ENCODE results near the gene PPP1R36.

Gene PPP1R36, protein sequence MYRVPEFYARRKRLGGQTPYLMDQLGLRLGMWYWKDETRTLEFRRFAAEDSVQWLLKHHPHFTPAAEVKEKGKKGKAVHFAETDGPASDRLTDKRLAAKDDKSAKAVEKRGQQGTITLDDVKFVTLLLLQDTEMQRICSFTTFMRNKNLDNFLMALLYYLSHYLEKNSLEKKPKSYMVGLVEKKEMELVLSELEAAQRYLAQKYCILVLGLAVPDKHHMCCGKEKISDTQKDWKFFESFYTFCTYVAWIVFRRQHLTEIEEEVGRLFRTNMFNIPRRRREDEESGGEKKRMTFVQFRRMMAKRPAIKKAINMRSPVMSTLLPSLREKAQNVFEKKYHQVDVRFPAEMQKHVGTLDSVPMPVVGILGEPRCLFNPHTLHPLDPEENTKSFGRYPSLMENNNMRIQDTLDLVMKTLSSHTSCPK

DNA sequence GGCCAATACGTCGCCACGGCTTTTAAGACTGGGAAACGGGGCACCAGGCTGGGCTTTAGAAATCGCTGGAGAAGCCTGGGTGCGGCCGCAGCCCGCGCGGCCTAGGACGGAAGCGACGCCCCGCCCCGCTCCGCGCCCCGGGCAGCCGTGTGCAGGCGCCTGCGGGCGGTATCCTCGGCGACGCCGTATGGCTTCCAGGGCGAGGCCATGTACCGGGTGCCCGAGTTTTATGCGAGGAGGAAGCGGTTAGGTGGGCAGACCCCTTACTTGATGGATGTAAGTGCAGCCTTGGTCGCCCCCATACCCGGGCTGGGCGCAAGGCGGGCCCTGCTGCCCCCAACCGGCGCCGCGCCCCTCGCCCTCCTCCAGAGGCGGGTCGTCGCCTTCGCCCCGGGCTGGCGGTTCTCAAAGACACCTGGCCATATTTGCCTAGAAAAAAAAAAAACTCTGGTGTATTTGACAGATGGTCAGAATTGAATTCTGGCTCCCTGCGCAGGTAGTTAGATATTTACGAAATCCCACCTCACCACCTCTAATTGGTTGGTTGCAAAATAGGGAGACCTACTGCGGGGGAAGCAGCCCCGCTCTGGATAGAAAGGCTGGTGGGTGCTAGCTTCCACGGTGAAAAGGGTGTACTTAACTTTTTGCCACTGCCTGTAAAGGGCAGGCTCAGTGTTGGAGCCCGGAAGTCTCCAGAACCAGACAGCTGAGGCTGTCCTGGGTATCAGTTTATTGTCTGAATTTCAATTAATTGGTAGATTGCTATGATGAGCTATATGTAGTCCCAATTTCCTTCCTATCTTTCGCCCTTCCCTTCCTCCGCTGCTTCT lies at the start of gene PPP1R36:
TSS of gene PPP1R36 (plus strand) at position 171 of the 830 bp plus-strand sequence. CDS start at position 208, 37 bp downstream.
- peak within 1 kb of the TSS; percentile 9 for H2AFZ ChIP-seq (ENCODE audit: low read depth, low read length, severe bottlenecking)
- no peaks in the 10 kb centered on the region for H3K9me2 ChIP-seq (replicated peaks; ENCODE audit: insufficient read depth, low read length)
- no peak for TF ChIP-seq EZH2phosphoT487 (conservative IDR thresholded peaks at IDR 0.05; ENCODE audit: low read length)
- TF ChIP-seq, protein P1, sequence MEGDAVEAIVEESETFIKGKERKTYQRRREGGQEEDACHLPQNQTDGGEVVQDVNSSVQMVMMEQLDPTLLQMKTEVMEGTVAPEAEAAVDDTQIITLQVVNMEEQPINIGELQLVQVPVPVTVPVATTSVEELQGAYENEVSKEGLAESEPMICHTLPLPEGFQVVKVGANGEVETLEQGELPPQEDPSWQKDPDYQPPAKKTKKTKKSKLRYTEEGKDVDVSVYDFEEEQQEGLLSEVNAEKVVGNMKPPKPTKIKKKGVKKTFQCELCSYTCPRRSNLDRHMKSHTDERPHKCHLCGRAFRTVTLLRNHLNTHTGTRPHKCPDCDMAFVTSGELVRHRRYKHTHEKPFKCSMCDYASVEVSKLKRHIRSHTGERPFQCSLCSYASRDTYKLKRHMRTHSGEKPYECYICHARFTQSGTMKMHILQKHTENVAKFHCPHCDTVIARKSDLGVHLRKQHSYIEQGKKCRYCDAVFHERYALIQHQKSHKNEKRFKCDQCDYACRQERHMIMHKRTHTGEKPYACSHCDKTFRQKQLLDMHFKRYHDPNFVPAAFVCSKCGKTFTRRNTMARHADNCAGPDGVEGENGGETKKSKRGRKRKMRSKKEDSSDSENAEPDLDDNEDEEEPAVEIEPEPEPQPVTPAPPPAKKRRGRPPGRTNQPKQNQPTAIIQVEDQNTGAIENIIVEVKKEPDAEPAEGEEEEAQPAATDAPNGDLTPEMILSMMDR (IDR thresholded peaks at IDR 0.05; ENCODE audit: insufficient read depth, low read length, poor library complexity, severe bottlenecking): no peak
- H3K9me3 ChIP-seq (ENCODE audit: insufficient read depth, low read length): no peaks in the 10 kb centered on the region
- H3K4me2 ChIP-seq (ENCODE audit: low read depth, low read length, poor library complexity, severe bottlenecking): peak within 1 kb of the TSS; percentile 24
- no peaks in the 10 kb centered on the region for H4K20me1 ChIP-seq (ENCODE audit: low read depth, low read length)
- H3F3A ChIP-seq (ENCODE audit: insufficient read depth): no peaks in the 10 kb centered on the region
- H3K4me3 ChIP-seq (ENCODE audit: insufficient read depth, low read length, poor library complexity, severe bottlenecking): no peak within 1 kb of the TSS
- H3K79me2 ChIP-seq (ENCODE audit: insufficient read depth, low read length): no peaks in the 10 kb centered on the region
- H3K9ac ChIP-seq (ENCODE audit: low read length): no peak within 1 kb of the TSS
- H3K27me3 ChIP-seq (ENCODE audit: low read length): no peaks in the 10 kb centered on the region
- no peaks in the 10 kb centered on the region for H3K36me3 ChIP-seq (ENCODE audit: low read length)
- H3K27ac ChIP-seq (ENCODE audit: low read depth, low read length): no peak within 1 kb of the TSS

DNA sequence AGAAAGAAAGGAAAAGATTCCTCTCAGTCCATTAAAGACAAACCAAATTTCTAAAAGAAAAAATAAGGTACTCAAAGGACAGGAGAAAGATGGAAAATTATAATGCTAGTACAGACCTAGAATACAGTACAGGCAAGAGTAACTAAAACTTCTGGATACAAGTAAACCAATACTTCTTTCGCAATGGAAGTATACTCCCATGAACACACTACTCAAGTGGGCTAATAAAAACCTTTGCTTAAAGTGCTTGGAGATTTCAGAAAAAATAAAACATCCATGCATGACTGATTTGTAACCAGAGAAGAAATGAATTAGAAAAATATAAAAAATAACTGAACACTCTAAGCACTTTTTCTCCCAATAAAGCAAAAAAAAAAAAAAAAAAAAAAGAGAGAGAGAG lies 49.7 kb upstream of the PPP1R36 start:
- peaks cover 19% of the 10 kb centered on the region for H3K36me3 ChIP-seq (ENCODE audit: low read length)
- H2AFZ ChIP-seq (ENCODE audit: low read depth, low read length, severe bottlenecking): no peak overlapping the region
- no peak for TF ChIP-seq EZH2phosphoT487 (conservative IDR thresholded peaks at IDR 0.05; ENCODE audit: low read length)
- TF ChIP-seq, protein P1 (IDR thresholded peaks at IDR 0.05; ENCODE audit: insufficient read depth, low read length, poor library complexity, severe bottlenecking): no peak
- peaks cover 80% of the 10 kb centered on the region for H3K79me2 ChIP-seq (ENCODE audit: insufficient read depth, low read length)
- peak overlapping the region; percentile 1; the same call in 1 of the 2 replicates for H3K27ac ChIP-seq (ENCODE audit: low read depth, low read length)
- H4K20me1 ChIP-seq (ENCODE audit: low read depth, low read length): 0 out of 2 replicates have a peak, but pooled peaks cover 5% of the 10 kb centered on the region
- no peaks in the 10 kb centered on the region for H3K9me3 ChIP-seq (ENCODE audit: insufficient read depth, low read length)
- no peak overlapping the region for H3K4me3 ChIP-seq (ENCODE audit: insufficient read depth, low read length, poor library complexity, severe bottlenecking)
- H3K9me2 ChIP-seq (replicated peaks; ENCODE audit: insufficient read depth, low read length): no peaks in the 10 kb centered on the region
- peak overlapping the region; percentile 76 for H3K4me2 ChIP-seq (ENCODE audit: low read depth, low read length, poor library complexity, severe bottlenecking)
- peaks cover 49% of the 10 kb centered on the region for H3F3A ChIP-seq (ENCODE audit: insufficient read depth)
- H3K9ac ChIP-seq (ENCODE audit: low read length): 0 out of 2 replicates have a peak overlapping the region, but pooled peaks have one; percentile 99
- H3K27me3 ChIP-seq (ENCODE audit: low read length): no peaks in the 10 kb centered on the region

DNA sequence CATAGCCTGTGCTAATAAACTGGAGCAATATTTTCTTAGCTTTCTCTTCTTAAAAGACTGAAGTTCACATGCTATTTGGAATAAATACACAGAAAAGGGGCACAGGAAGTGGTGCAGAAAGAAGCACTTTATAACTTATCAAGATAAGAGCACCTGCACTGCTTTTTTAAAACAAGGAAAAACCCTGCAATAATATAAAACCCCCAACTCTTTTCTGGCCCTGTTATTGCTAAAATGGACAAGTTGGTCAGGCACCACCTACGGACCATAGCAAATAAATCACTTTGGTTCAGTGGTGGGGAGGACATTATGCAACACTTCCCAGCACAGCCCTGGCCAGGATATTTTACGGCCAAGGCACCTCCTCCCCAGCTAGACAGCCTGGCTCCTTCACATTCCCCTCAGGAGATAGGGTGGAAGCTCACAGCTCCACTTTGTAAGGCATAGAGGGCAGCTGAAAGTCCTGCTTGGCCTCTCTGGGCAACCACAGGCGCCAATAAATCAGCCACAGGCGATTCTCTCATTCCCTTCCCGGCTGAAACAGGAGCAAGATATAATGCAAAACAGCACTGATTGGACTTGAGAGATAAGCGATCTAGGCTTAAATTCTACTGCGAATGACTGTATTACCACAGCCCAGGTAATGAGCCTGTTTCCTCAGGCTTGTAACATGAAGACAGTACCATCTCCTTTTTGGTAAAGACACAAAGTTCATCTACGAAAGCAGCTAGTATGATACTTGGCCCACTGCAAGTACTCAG lies 48.2 kb upstream of the PPP1R36 start:
- no peaks in the 10 kb centered on the region for H3K27me3 ChIP-seq (ENCODE audit: low read length)
- peak overlapping the region; percentile 99 for H3K27ac ChIP-seq (ENCODE audit: low read depth, low read length)
- peaks cover 83% of the 10 kb centered on the region for H3K79me2 ChIP-seq (ENCODE audit: insufficient read depth, low read length)
- H4K20me1 ChIP-seq (ENCODE audit: low read depth, low read length): 0 out of 2 replicates have a peak, but pooled peaks cover 5% of the 10 kb centered on the region
- H3K9ac ChIP-seq (ENCODE audit: low read length): peak overlapping the region; percentile 99
- TF ChIP-seq EZH2phosphoT487 (conservative IDR thresholded peaks at IDR 0.05; ENCODE audit: low read length): no peak
- TF ChIP-seq, protein P1 (IDR thresholded peaks at IDR 0.05; ENCODE audit: insufficient read depth, low read length, poor library complexity, severe bottlenecking): no peak
- H3K9me2 ChIP-seq (replicated peaks; ENCODE audit: insufficient read depth, low read length): no peaks in the 10 kb centered on the region
- no peak overlapping the region for H2AFZ ChIP-seq (ENCODE audit: low read depth, low read length, severe bottlenecking)
- H3F3A ChIP-seq (ENCODE audit: insufficient read depth): peaks cover 52% of the 10 kb centered on the region
- H3K4me2 ChIP-seq (ENCODE audit: low read depth, low read length, poor library complexity, severe bottlenecking): peak overlapping the region; percentile 76
- peaks cover 18% of the 10 kb centered on the region for H3K36me3 ChIP-seq (ENCODE audit: low read length)
- no peaks in the 10 kb centered on the region for H3K9me3 ChIP-seq (ENCODE audit: insufficient read depth, low read length)
- H3K4me3 ChIP-seq (ENCODE audit: insufficient read depth, low read length, poor library complexity, severe bottlenecking): peak overlapping the region; percentile 85
